Common myeloid progenitor, CD34-positive (primary cell): ENCODE results near the gene STAT5A.

Experiments used
- CTCF ChIA-PET: fragments of 350-600 bp; sonication (Branson Sonifier 250); formaldehyde crosslinking; loops from one replicate; lab custom pipeline; 2021; ENCODE audit warnings: antibody characterized with exemption; lab: Charles Lee
- POLR2A ChIA-PET: fragments of 350-600 bp; sonication (Branson Sonifier 250); formaldehyde crosslinking; loops from one replicate; lab custom pipeline; 2021; ENCODE audit warnings: antibody characterized with exemption; lab: Charles Lee
- DNase-seq, 3 donors: peaks; one replicate each; pipeline versions ENCODE4 v3.0.0 to v3.0.0-alpha.2; 2013
- H3K27ac ChIP-seq, 2 experiments: 1 replicate in 1 of 2; 2 replicates in 1 of 2; pipeline ENCODE4 v1.7.0; 2013; ENCODE audit warnings: inconsistent platforms in 2 of 2, low read length in 2 of 2, mild to moderate bottlenecking in 2 of 2, low read depth in 1 of 2, moderate library complexity in 1 of 2; ENCODE audit not compliant: severe bottlenecking in 2 of 2, insufficient read depth in 1 of 2, poor library complexity in 1 of 2
- H3K27me3 ChIP-seq, 5 experiments: replicated peaks in 2 of 5; 1 replicate in 3 of 5; 2 replicates in 2 of 5; pipeline versions ENCODE4 v1.6.1 to v1.7.0; 2013; ENCODE audit warnings: low read length in 4 of 5, mild to moderate bottlenecking in 2 of 5, moderate library complexity in 2 of 5, inconsistent platforms in 1 of 5; ENCODE audit not compliant: insufficient read depth in 5 of 5, control insufficient read depth in 4 of 5
- H3K36me3 ChIP-seq, 4 experiments: 1 replicate in 2 of 4; 2 replicates in 2 of 4; pipeline versions ENCODE4 v1.6.1 to v1.7.0; 2013; ENCODE audit warnings: low read length in 3 of 4, control low read depth in 1 of 4, mild to moderate bottlenecking in 1 of 4; ENCODE audit not compliant: control insufficient read depth in 4 of 4, insufficient read depth in 4 of 4
- H3K4me1 ChIP-seq, 4 experiments: 1 replicate in 3 of 4; 2 replicates in 1 of 4; pipeline versions ENCODE4 v1.6.1 to v1.7.1; 2013; ENCODE audit warnings: low read length in 3 of 4, mild to moderate bottlenecking in 3 of 4, control low read depth in 1 of 4, inconsistent platforms in 1 of 4, moderate library complexity in 1 of 4; ENCODE audit not compliant: control insufficient read depth in 4 of 4, insufficient read depth in 4 of 4; ENCODE audit errors: control extremely low read depth in 1 of 4
- H3K4me3 ChIP-seq, 7 experiments: 1 replicate in 4 of 7; 2 replicates in 3 of 7; pipeline versions ENCODE4 v1.5.1 to v1.7.0; 2013; ENCODE audit warnings: mild to moderate bottlenecking in 7 of 7, low read length in 6 of 7, moderate library complexity in 6 of 7, inconsistent platforms in 2 of 7, low read depth in 2 of 7, control low read depth in 1 of 7; ENCODE audit not compliant: insufficient read depth in 4 of 7, control insufficient read depth in 1 of 7; ENCODE audit errors: extremely low read depth in 1 of 7
- H3K9me3 ChIP-seq, 5 experiments: 1 replicate in 4 of 5; 2 replicates in 1 of 5; pipeline versions ENCODE4 v1.6.1 to v1.7.1; 2013; ENCODE audit warnings: low read length in 4 of 5, mild to moderate bottlenecking in 2 of 5, inconsistent platforms in 1 of 5, low read depth in 1 of 5, moderate library complexity in 1 of 5; ENCODE audit not compliant: control insufficient read depth in 4 of 5, insufficient read depth in 2 of 5; ENCODE audit errors: control extremely low read depth in 1 of 5
- WGBS: methylation state at CpG from one replicate; pipeline ENCODE4 v1.1.5; 2013; ENCODE audit not compliant: insufficient coverage; 5-methylcytosine and 5-hydroxymethylcytosine counted together

Gene STAT5A

GRCh38 chr17:42283241-42284023, 4.9 kb upstream of the STAT5A start:
- 100% methylated on average over 2 of the region's 7 CpGs for WGBS

GRCh38 chr17:42284024-42284369, 4.3 kb upstream of the STAT5A start:
- ChIA-PET POLR2A (interaction anchor here (0.8 kb wide), 1 partner anchor 9 kb away, joined by 4 read pairs; no protein-coding TSS in a partner anchor), CTCF (interaction anchor here (0.9 to 2.6 kb wide), 4 partner anchors 8 to 61 kb away, joined by 3 to 16 read pairs (median 3); no protein-coding TSS in a partner anchor)
- peaks cover 2 to 32% (median 31%) of the 10 kb centered on the region in 4 experiments for H3K4me1 ChIP-seq
- H3K27ac ChIP-seq = no peak overlapping the region
- no peak for DNase-seq
- peaks cover 0 to 5% (median 3%) of the 10 kb centered on the region in 4 experiments for H3K36me3 ChIP-seq
- 80% methylated on average over 1 of the region's 5 CpGs for WGBS
- H3K4me3 ChIP-seq = no peak overlapping the region
- no peaks in the 10 kb centered on the region for H3K9me3 ChIP-seq
- H3K27me3 ChIP-seq = no peaks in the 10 kb centered on the region

More at GRCh38 chr17:42283241-42284023, 4.9 kb upstream of the STAT5A start:
- Histone ChIP-seq H3K4me1 (peaks cover 2 to 28% (median 27%) of the 10 kb centered on the region in 4 experiments), H3K9me3 (no peaks in the 10 kb centered on the region), H3K4me3 (no peak overlapping the region), H3K27me3 (no peaks in the 10 kb centered on the region), H3K36me3 (peaks cover 0 to 5% (median 3%) of the 10 kb centered on the region in 4 experiments), H3K27ac (no peak overlapping the region)
- ChIA-PET CTCF (interaction anchor here (0.9 to 2.6 kb wide), 4 partner anchors 8 to 61 kb away, joined by 3 to 16 read pairs (median 3); no protein-coding TSS in a partner anchor), POLR2A (no interaction called here)
- no peak for DNase-seq

GRCh38 chr17:42284566-42284965, 3.7 kb upstream of the STAT5A start:
- Histone ChIP-seq H3K36me3 (peaks cover 0 to 5% (median 3%) of the 10 kb centered on the region in 4 experiments), H3K4me1 (peaks cover 2 to 38% (median 36%) of the 10 kb centered on the region in 4 experiments), H3K9me3 (no peaks in the 10 kb centered on the region), H3K4me3 (no peak overlapping the region), H3K27me3 (no peaks in the 10 kb centered on the region), H3K27ac (no peak overlapping the region)
- POLR2A ChIA-PET = interaction anchor here (0.8 kb wide), 1 partner anchor 9 kb away, joined by 4 read pairs; no protein-coding TSS in a partner anchor
- 95% methylated on average over 4 of the region's 7 CpGs for WGBS
- no peak for DNase-seq
- CTCF ChIA-PET = interaction anchor here (1.2 to 2.6 kb wide), 2 partner anchors 15 to 62 kb away, joined by 3 to 16 read pairs; no protein-coding TSS in a partner anchor

GRCh38 chr17:42285346-42286050, 2.8 kb upstream of the STAT5A start:
- Histone ChIP-seq H3K27ac (no peak overlapping the region), H3K27me3 (no peaks in the 10 kb centered on the region), H3K9me3 (no peaks in the 10 kb centered on the region), H3K4me1 (peaks cover 2 to 47% (median 44%) of the 10 kb centered on the region in 4 experiments), H3K36me3 (peaks cover 0 to 11% (median 7%) of the 10 kb centered on the region in 4 experiments), H3K4me3 (peak overlapping the region in 1 of 7 experiments; percentile 26)
- CTCF ChIA-PET = interaction anchor here (1.0 to 1.8 kb wide), 5 partner anchors 8 to 63 kb away, joined by 3 to 6 read pairs (median 3); no protein-coding TSS in a partner anchor
- POLR2A ChIA-PET = interaction anchor here (0.7 kb wide), 1 partner anchor 8 kb away, joined by 3 read pairs; no protein-coding TSS in a partner anchor
- DNase-seq = no peak
- 100% methylated on average over 1 of the region's 11 CpGs for WGBS

- peaks cover 2 to 51% (median 47%) of the 10 kb centered on the region in 4 experiments for H3K4me1 ChIP-seq
- H3K27ac ChIP-seq = peak overlapping the region; percentile 83 to 86
- H3K27me3 ChIP-seq = no peaks in the 10 kb centered on the region
- peak in 2 of 3 donors; percentile 39 to 46 for DNase-seq
- ChIA-PET POLR2A (interaction anchor here (0.6 to 3.8 kb wide), 12 partner anchors 10 to 196 kb away, joined by 3 to 30 read pairs (median 4); no protein-coding TSS in a partner anchor), CTCF (interaction anchor here (0.6 to 1.8 kb wide), 8 partner anchors 9 to 105 kb away, joined by 3 to 6 read pairs (median 4); no protein-coding TSS in a partner anchor)
- WGBS = 20% methylated on average over 4 of the region's 5 CpGs
- no peaks in the 10 kb centered on the region for H3K9me3 ChIP-seq
- H3K36me3 ChIP-seq = peaks cover 0 to 19% (median 15%) of the 10 kb centered on the region in 4 experiments
- H3K4me3 ChIP-seq = peak overlapping the region in 6 of 7 experiments; percentile 70 to 88 (median 77)
These were observed 1.7 kb upstream of the STAT5A start for GRCh38 chr17:42286411-42287221.
